Measurements from ENCODE around the gene TMEM116.
"Not testable (repeated sequence)": the region's sequence is repeated elsewhere in the genome, so short reads cannot be mapped to it uniquely, and the experiment has no call there.

TMEM116 gene

GRCh38 chr12:112008918-112009317 lies 4.0 kb downstream of the TMEM116 start:
- in situ Hi-C loops (cut with HindIII; ENCODE audit: low sequenced_read_pairs) = no loop called here
- TF ChIP-seq, protein P1, sequence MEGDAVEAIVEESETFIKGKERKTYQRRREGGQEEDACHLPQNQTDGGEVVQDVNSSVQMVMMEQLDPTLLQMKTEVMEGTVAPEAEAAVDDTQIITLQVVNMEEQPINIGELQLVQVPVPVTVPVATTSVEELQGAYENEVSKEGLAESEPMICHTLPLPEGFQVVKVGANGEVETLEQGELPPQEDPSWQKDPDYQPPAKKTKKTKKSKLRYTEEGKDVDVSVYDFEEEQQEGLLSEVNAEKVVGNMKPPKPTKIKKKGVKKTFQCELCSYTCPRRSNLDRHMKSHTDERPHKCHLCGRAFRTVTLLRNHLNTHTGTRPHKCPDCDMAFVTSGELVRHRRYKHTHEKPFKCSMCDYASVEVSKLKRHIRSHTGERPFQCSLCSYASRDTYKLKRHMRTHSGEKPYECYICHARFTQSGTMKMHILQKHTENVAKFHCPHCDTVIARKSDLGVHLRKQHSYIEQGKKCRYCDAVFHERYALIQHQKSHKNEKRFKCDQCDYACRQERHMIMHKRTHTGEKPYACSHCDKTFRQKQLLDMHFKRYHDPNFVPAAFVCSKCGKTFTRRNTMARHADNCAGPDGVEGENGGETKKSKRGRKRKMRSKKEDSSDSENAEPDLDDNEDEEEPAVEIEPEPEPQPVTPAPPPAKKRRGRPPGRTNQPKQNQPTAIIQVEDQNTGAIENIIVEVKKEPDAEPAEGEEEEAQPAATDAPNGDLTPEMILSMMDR (IDR thresholded peaks at IDR 0.05; ENCODE audit: low read depth, low read length, missing control alignments) = no peak
- DNase-seq (ENCODE audit: low read depth) = no peak
- no peak overlapping the region for H3K4me3 ChIP-seq (ENCODE audit: low read depth, low read length)

GRCh38 chr12:112007945-112008344 lies 5.0 kb downstream of the TMEM116 start:
- TF ChIP-seq, protein P1 (IDR thresholded peaks at IDR 0.05; ENCODE audit: low read depth, low read length, missing control alignments) = no peak
- DNase-seq (ENCODE audit: low read depth) = no peak
- in situ Hi-C loops (cut with HindIII; ENCODE audit: low sequenced_read_pairs) = no loop called here
- no peak overlapping the region for H3K4me3 ChIP-seq (ENCODE audit: low read depth, low read length)

GRCh38 chr12:112005419-112006395 lies 7.3 kb downstream of the TMEM116 start:
- in situ Hi-C loops (cut with HindIII; ENCODE audit: low sequenced_read_pairs) = no loop called here
- TF ChIP-seq, protein P1 (IDR thresholded peaks at IDR 0.05; ENCODE audit: low read depth, low read length, missing control alignments) = no peak
- no peak overlapping the region for H3K4me3 ChIP-seq (ENCODE audit: low read depth, low read length)
- DNase-seq (ENCODE audit: low read depth) = no peak

DNA sequence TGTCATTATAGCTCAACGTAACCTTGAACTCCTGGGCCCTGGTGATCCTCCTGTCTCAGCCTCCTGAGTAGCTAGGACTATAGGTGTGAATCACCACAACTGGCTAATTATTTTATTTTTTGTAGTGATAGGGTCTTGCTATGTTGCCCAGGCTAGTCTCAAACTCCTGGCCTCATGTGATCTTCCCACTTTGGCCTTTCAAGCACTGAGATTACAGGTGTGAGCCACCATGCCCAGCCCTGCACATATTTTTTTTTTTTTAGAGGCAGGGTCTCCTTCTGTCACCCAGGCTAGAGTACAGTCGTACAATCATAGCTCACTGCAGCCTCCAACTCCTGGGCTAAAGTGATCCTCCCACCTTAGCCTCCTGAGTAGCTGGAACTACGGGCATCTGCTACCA lies 8.9 kb downstream of the TMEM116 start:
- in situ Hi-C loops (cut with HindIII; ENCODE audit: low sequenced_read_pairs) = no loop called here
- no peak overlapping the region for H3K4me3 ChIP-seq (ENCODE audit: low read depth, low read length)
- TF ChIP-seq, protein P1 (IDR thresholded peaks at IDR 0.05; ENCODE audit: low read depth, low read length, missing control alignments) = no peak
- DNase-seq (ENCODE audit: low read depth) = no peak

DNA sequence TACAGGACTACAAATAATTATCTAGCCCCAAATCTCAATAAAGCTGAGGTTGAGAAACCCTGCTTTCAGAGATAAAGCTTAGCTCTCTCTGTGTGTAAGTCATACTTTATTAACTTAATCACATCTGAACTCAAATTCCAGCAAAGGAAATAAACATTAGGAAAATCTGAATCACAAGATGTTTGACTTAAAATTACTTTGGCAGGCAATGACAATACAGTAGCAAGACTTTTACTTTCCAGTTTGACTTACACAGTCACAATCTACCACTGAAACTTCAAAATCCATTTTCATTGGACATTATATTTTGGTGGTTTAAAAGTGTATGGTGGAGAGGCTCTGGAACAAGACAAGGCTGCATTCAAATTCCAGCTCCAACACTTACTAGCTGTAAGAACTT lies 11.4 kb downstream of the TMEM116 start:
- DNase-seq (ENCODE audit: low read depth) = no peak
- in situ Hi-C loops (cut with HindIII; ENCODE audit: low sequenced_read_pairs) = no loop called here
- TF ChIP-seq, protein P1 (IDR thresholded peaks at IDR 0.05; ENCODE audit: low read depth, low read length, missing control alignments) = no peak
- H3K4me3 ChIP-seq (ENCODE audit: low read depth, low read length) = no peak overlapping the region

GRCh38 chr12:112000820-112001219 lies 12.1 kb downstream of the TMEM116 start:
- H3K4me3 ChIP-seq (ENCODE audit: low read depth, low read length) = no peak overlapping the region
- DNase-seq (ENCODE audit: low read depth) = no peak
- in situ Hi-C loops (cut with HindIII; ENCODE audit: low sequenced_read_pairs) = no loop called here
- TF ChIP-seq, protein P1 (IDR thresholded peaks at IDR 0.05; ENCODE audit: low read depth, low read length, missing control alignments) = no peak

- H3K4me3 ChIP-seq (ENCODE audit: low read depth, low read length); DNase-seq (ENCODE audit: low read depth); in situ Hi-C loops (cut with HindIII; ENCODE audit: low sequenced_read_pairs): not testable (repeated sequence)
These were observed 13.8 kb downstream of the TMEM116 start for GRCh38 chr12:111999129-111999528.
